ENCODE measurements around the gene FAM170B.

- TF ChIP-seq CTCF (conservative IDR thresholded peaks at IDR 0.05), result no peak
- TF ChIP-seq EZH2 (IDR thresholded peaks at IDR 0.05; ENCODE audit: low read depth), result no peak
These were observed 42.8 kb upstream of the FAM170B start for GRCh38 chr10:49176310-49177268.
